MM.1S (cell line): ENCODE measurements around the gene TERT.
"Not testable (repeated sequence)": the region's sequence is repeated elsewhere in the genome, so short reads cannot be mapped to it uniquely, and the experiment has no call there.

Source experiments
- DNase-seq: peaks from one replicate; pipeline ENCODE4 v3.0.0-alpha.2; 2015
- H2AFZ ChIP-seq: fragments of 300-600 bp; sonication (generic); 2 replicates; pipeline ENCODE4 v1.6.0; 2016; ENCODE audit warnings: antibody characterized with exemption, low read length
- H3F3A ChIP-seq: fragments of 300-600 bp; sonication (generic); 2 replicates; pipeline ENCODE4 v1.6.1; 2016; ENCODE audit warnings: mild to moderate bottlenecking, antibody characterized with exemption, low read length, moderate library complexity, mixed read lengths; ENCODE audit not compliant: insufficient read depth
- H3K27ac ChIP-seq: fragments of 300-600 bp; sonication (generic); 2 replicates; pipeline ENCODE4 v1.5.1; 2016; ENCODE audit warnings: mild to moderate bottlenecking, low read length
- H3K27me3 ChIP-seq: fragments of 300-600 bp; sonication (generic); replicated peaks from 2 replicates; pipeline ENCODE4 v1.6.0; 2016; ENCODE audit warnings: low read length; ENCODE audit not compliant: insufficient read depth
- H3K36me3 ChIP-seq: fragments of 300-600 bp; sonication (generic); replicated peaks from 2 replicates; pipeline ENCODE4 v1.6.1; 2016; ENCODE audit warnings: mild to moderate bottlenecking, low read length, mixed read lengths; ENCODE audit not compliant: insufficient read depth
- H3K4me1 ChIP-seq: fragments of 300-600 bp; sonication (generic); 2 replicates; pipeline ENCODE4 v1.6.1; 2016; ENCODE audit warnings: low read length, mixed read lengths
- H3K4me2 ChIP-seq: fragments of 300-600 bp; sonication (generic); 2 replicates; pipeline ENCODE4 v1.6.0; 2016; ENCODE audit warnings: low read depth, low read length
- H3K4me3 ChIP-seq: fragments of 300-600 bp; sonication (generic); 2 replicates; pipeline ENCODE4 v1.5.1; 2016; ENCODE audit warnings: low read length, mixed read lengths
- H3K79me2 ChIP-seq: fragments of 300-600 bp; sonication (generic); 2 replicates; pipeline ENCODE4 v1.6.1; 2016; ENCODE audit warnings: mixed run types, low read length, mixed read lengths
- H3K9ac ChIP-seq: fragments of 300-600 bp; sonication (generic); 2 replicates; pipeline ENCODE4 v1.6.1; 2016; ENCODE audit warnings: low read length, mixed read lengths
- H3K9me2 ChIP-seq: fragments of 300-600 bp; sonication (generic); replicated peaks from 2 replicates; pipeline ENCODE4 v1.6.1; 2016; ENCODE audit warnings: mild to moderate bottlenecking, low read length, mixed read lengths; ENCODE audit not compliant: insufficient read depth
- H3K9me3 ChIP-seq: fragments of 300-600 bp; sonication (generic); replicated peaks from 2 replicates; pipeline ENCODE4 v1.6.1; 2016; ENCODE audit warnings: mild to moderate bottlenecking, low read length, mixed read lengths; ENCODE audit not compliant: insufficient read depth
- H4K20me1 ChIP-seq: fragments of 300-600 bp; sonication (generic); 2 replicates; pipeline ENCODE4 v1.6.1; 2016; ENCODE audit warnings: mild to moderate bottlenecking, low read length, moderate library complexity, mixed read lengths; ENCODE audit not compliant: insufficient read depth
- EZH2 ChIP-seq: fragments of 300-600 bp; sonication (generic); optimal IDR thresholded peaks from 2 replicates; pipeline ENCODE3; 2017; ENCODE audit warnings: low read depth, mild to moderate bottlenecking, antibody characterized with exemption, low read length, mixed read lengths
- EZH2phosphoT487 ChIP-seq: fragments of 300-600 bp; sonication (generic); IDR thresholded peaks from 2 replicates; pipeline ENCODE4 v1.6.1; 2018; ENCODE audit warnings: antibody characterized with exemption, low read length
- TF ChIP-seq, protein P1 (sequence below): fragments of 300-600 bp; sonication (generic); IDR thresholded peaks from 2 replicates; pipeline ENCODE4 v1.5.1; 2016; ENCODE audit warnings: antibody characterized with exemption, low read length, mixed read lengths

Gene TERT

GRCh38 chr5:1268666-1269065 is 26.2 kb downstream of the TERT start:
- DNase-seq: peak; percentile 40
- Histone ChIP-seq H3K9ac (no peak overlapping the region), H3K79me2 (no peaks in the 10 kb centered on the region), H3K9me2 (no peaks in the 10 kb centered on the region), H3K9me3 (no peaks in the 10 kb centered on the region), H2AFZ (no peak overlapping the region), H3K4me2 (no peak overlapping the region), H3F3A (0 out of 2 replicates have a peak, but pooled peaks cover 4% of the 10 kb centered on the region), H3K27ac (no peak overlapping the region), H4K20me1 (no peaks in the 10 kb centered on the region), H3K4me3 (no peak overlapping the region), H3K4me1 (peaks cover 8% of the 10 kb centered on the region), H3K27me3 (no peaks in the 10 kb centered on the region), H3K36me3 (no peaks in the 10 kb centered on the region)
- TF ChIP-seq EZH2 (no peak), EZH2phosphoT487 (no peak)
- TF ChIP-seq, protein P1, sequence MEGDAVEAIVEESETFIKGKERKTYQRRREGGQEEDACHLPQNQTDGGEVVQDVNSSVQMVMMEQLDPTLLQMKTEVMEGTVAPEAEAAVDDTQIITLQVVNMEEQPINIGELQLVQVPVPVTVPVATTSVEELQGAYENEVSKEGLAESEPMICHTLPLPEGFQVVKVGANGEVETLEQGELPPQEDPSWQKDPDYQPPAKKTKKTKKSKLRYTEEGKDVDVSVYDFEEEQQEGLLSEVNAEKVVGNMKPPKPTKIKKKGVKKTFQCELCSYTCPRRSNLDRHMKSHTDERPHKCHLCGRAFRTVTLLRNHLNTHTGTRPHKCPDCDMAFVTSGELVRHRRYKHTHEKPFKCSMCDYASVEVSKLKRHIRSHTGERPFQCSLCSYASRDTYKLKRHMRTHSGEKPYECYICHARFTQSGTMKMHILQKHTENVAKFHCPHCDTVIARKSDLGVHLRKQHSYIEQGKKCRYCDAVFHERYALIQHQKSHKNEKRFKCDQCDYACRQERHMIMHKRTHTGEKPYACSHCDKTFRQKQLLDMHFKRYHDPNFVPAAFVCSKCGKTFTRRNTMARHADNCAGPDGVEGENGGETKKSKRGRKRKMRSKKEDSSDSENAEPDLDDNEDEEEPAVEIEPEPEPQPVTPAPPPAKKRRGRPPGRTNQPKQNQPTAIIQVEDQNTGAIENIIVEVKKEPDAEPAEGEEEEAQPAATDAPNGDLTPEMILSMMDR: no peak

- no peak for DNase-seq
- Histone ChIP-seq H3K27ac (no peak overlapping the region), H2AFZ (no peak overlapping the region), H3K9ac (no peak overlapping the region), H3F3A (0 out of 2 replicates have a peak, but pooled peaks cover 4% of the 10 kb centered on the region), H4K20me1 (no peaks in the 10 kb centered on the region), H3K27me3 (no peaks in the 10 kb centered on the region), H3K36me3 (no peaks in the 10 kb centered on the region), H3K79me2 (no peaks in the 10 kb centered on the region), H3K9me3 (no peaks in the 10 kb centered on the region), H3K4me1 (peaks cover 8% of the 10 kb centered on the region), H3K9me2 (no peaks in the 10 kb centered on the region), H3K4me3 (no peak overlapping the region), H3K4me2 (no peak overlapping the region)
- TF ChIP-seq, protein P1: no peak
- TF ChIP-seq EZH2phosphoT487 (no peak), EZH2 (no peak)
These were observed 26.8 kb downstream of the TERT start for GRCh38 chr5:1268056-1268455.

GRCh38 chr5:1267464-1267863 is 27.4 kb downstream of the TERT start:
- not testable (repeated sequence) for DNase-seq, H4K20me1 ChIP-seq, H3K36me3 ChIP-seq, H3K79me2 ChIP-seq, H2AFZ ChIP-seq, H3K9ac ChIP-seq, H3K4me1 ChIP-seq, H3K9me3 ChIP-seq, H3K4me3 ChIP-seq, H3K4me2 ChIP-seq, H3K9me2 ChIP-seq, H3K27me3 ChIP-seq, H3K27ac ChIP-seq, H3F3A ChIP-seq

- Histone ChIP-seq H3K4me1 (peaks cover 8% of the 10 kb centered on the region), H3K4me3 (no peak overlapping the region), H3K9ac (no peak overlapping the region), H3K4me2 (no peak overlapping the region), H3K9me2 (no peaks in the 10 kb centered on the region), H3F3A (0 out of 2 replicates have a peak, but pooled peaks cover 4% of the 10 kb centered on the region), H4K20me1 (no peaks in the 10 kb centered on the region), H3K27ac (no peak overlapping the region), H2AFZ (no peak overlapping the region), H3K36me3 (no peaks in the 10 kb centered on the region), H3K27me3 (no peaks in the 10 kb centered on the region), H3K9me3 (no peaks in the 10 kb centered on the region), H3K79me2 (no peaks in the 10 kb centered on the region)
- TF ChIP-seq EZH2: no peak
- no peak for TF ChIP-seq EZH2phosphoT487
- TF ChIP-seq, protein P1: no peak
- no peak for DNase-seq
These were observed 28.1 kb downstream of the TERT start for GRCh38 chr5:1266791-1267190.
